Progenitor cell of endocrine pancreas (in vitro differentiated cells): ENCODE measurements around the gene MRGPRF. TPM values are rescaled to one million over a fixed set of nuclear protein-coding genes. Genes with fewer than 3 reads are reported as not detected.

ENCODE experiments used
- DNase-seq: peaks from one replicate; pipeline ENCODE4 v3.0.0; 2021; ENCODE audit warnings: low spot score; ENCODE audit not compliant: unreplicated experiment
- H3K27ac Mint-ChIP-seq: 2 replicates; pipeline ENCODE4 v1.8.0; 2021; ENCODE audit warnings: mild to moderate bottlenecking, moderate library complexity, mixed read lengths
- H3K27me3 Mint-ChIP-seq: 2 replicates; pipeline ENCODE4 v1.8.0; 2021; ENCODE audit warnings: mixed read lengths
- H3K36me3 Mint-ChIP-seq: 2 replicates; pipeline ENCODE4 v1.8.0; 2022; ENCODE audit warnings: mixed read lengths; ENCODE audit not compliant: insufficient read depth
- H3K4me1 Mint-ChIP-seq: 2 replicates; pipeline ENCODE4 v1.8.0; 2021; ENCODE audit warnings: low read depth, mixed read lengths
- H3K4me3 Mint-ChIP-seq: 2 replicates; pipeline ENCODE4 v1.8.0; 2021; ENCODE audit warnings: low read depth, mild to moderate bottlenecking, moderate library complexity, mixed read lengths
- H3K9me3 Mint-ChIP-seq: 2 replicates; pipeline ENCODE4 v1.8.0; 2021; ENCODE audit warnings: low read depth, mixed read lengths
- CTCF ChIP-seq: fragments of 200-600 bp; sonication (generic); IDR thresholded peaks from one replicate; pipeline ENCODE4 v1.5.0; 2021; ENCODE audit warnings: antibody characterized with exemption, mild to moderate bottlenecking; ENCODE audit not compliant: unreplicated experiment
- total RNA-seq: library from RNA; stranded (reverse); gene quantifications from 2 replicates; pipeline ENCODE4 v1.2.1, GENCODE V29; 2021

MRGPRF gene
- total RNA-seq, 1 donor from 2014 or later: 0.41 TPM

GRCh38 chr11:69048031-69048693 lies 35.1 kb upstream of the MRGPRF start:
- H3K36me3 Mint-ChIP-seq: no peaks in the 10 kb centered on the region
- DNase-seq: no peak

GRCh38 chr11:69044111-69045013 lies 31.3 kb upstream of the MRGPRF start:
- TF ChIP-seq CTCF: peak; percentile 50
- Mint-ChIP-seq H3K27me3 (peaks cover 13% of the 10 kb centered on the region), H3K36me3 (no peaks in the 10 kb centered on the region), H3K4me1 (peaks cover 6% of the 10 kb centered on the region), H3K27ac (no peak overlapping the region), H3K9me3 (no peaks in the 10 kb centered on the region), H3K4me3 (no peak overlapping the region)
- no peak for DNase-seq

More at GRCh38 chr11:69048031-69048693, 35.1 kb upstream of the MRGPRF start:
- H3K27ac Mint-ChIP-seq: no peak overlapping the region
- H3K4me3 Mint-ChIP-seq: peak overlapping the region; percentile 64
- peaks cover 10% of the 10 kb centered on the region for H3K27me3 Mint-ChIP-seq
- no peak for TF ChIP-seq CTCF
- peaks cover 5% of the 10 kb centered on the region for H3K4me1 Mint-ChIP-seq
- H3K9me3 Mint-ChIP-seq: no peaks in the 10 kb centered on the region

- Mint-ChIP-seq H3K27ac (no peak overlapping the region), H3K4me1 (peaks cover 6% of the 10 kb centered on the region), H3K36me3 (no peaks in the 10 kb centered on the region), H3K4me3 (no peak overlapping the region), H3K9me3 (no peaks in the 10 kb centered on the region), H3K27me3 (peaks cover 10% of the 10 kb centered on the region)
- TF ChIP-seq CTCF: no peak
- DNase-seq: no peak
Observed at GRCh38 chr11:69041516-69041915, 28.5 kb upstream of the MRGPRF start.

GRCh38 chr11:69040581-69041260 lies 27.7 kb upstream of the MRGPRF start:
- Mint-ChIP-seq H3K27me3 (peaks cover 10% of the 10 kb centered on the region), H3K9me3 (no peaks in the 10 kb centered on the region), H3K36me3 (no peaks in the 10 kb centered on the region), H3K27ac (no peak overlapping the region), H3K4me3 (no peak overlapping the region), H3K4me1 (peaks cover 6% of the 10 kb centered on the region)
- TF ChIP-seq CTCF: no peak
- DNase-seq: no peak

- TF ChIP-seq CTCF: no peak
- H3K4me3 Mint-ChIP-seq: no peak overlapping the region
- H3K36me3 Mint-ChIP-seq: no peaks in the 10 kb centered on the region
- no peaks in the 10 kb centered on the region for H3K9me3 Mint-ChIP-seq
- DNase-seq: no peak
- peaks cover 10% of the 10 kb centered on the region for H3K27me3 Mint-ChIP-seq
- H3K4me1 Mint-ChIP-seq: peaks cover 6% of the 10 kb centered on the region
- H3K27ac Mint-ChIP-seq: no peak overlapping the region
Observed at GRCh38 chr11:69040051-69040450, 27.0 kb upstream of the MRGPRF start.
